ENCODE results near the gene GRK6. TPM values are rescaled to one million over a fixed set of nuclear protein-coding genes. Genes with fewer than 3 reads are reported as not detected.
A peak's percentile ranks its signal among the peaks of the same experiment; 100 is the strongest.

Gene GRK6
- total and polyA plus RNA-seq, 9 of the 15 experiments (the other 6 are each of a cell fraction or from before 2014, with no cell fraction given): 0.63 to 122 (median 44.5) TPM

DNA sequence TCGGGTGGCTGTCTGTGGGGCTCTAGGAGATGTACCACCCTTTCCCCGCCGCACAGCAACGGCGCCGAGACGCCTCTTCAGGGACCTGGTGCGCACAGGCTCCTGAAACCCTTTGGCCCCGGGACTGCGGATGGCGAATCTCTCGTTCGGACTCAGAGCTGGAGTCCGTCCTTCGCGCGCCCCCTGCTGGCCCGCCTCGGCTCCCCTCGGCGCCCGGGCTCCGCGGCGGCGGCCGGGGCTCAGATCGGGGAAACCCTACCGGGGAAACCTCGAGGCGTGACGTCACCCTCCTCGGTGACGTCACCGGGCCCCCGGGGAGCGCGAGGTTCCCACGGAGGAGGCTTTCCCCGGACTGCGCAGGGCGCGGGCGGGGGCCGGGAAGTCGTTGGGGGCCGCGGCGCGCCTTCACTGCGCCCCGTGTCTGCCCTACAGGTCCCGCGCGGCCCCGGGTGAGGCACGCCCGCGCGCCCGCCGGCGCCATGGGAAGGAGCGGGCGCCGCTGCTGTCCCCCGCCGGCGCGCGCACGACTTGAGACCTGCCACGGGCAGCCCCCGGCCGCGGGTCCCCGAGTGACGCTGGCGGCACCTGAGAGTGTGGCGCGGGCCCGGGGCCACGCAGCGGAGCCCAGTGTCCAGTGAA, 28.0 kb downstream of the GRK6 start (continued):
- TF ChIP-seq, protein P1, sequence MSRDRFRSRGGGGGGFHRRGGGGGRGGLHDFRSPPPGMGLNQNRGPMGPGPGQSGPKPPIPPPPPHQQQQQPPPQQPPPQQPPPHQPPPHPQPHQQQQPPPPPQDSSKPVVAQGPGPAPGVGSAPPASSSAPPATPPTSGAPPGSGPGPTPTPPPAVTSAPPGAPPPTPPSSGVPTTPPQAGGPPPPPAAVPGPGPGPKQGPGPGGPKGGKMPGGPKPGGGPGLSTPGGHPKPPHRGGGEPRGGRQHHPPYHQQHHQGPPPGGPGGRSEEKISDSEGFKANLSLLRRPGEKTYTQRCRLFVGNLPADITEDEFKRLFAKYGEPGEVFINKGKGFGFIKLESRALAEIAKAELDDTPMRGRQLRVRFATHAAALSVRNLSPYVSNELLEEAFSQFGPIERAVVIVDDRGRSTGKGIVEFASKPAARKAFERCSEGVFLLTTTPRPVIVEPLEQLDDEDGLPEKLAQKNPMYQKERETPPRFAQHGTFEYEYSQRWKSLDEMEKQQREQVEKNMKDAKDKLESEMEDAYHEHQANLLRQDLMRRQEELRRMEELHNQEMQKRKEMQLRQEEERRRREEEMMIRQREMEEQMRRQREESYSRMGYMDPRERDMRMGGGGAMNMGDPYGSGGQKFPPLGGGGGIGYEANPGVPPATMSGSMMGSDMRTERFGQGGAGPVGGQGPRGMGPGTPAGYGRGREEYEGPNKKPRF (IDR thresholded peaks at IDR 0.05; ENCODE audit: low read depth, low read length): no peak
- no peak for TF ChIP-seq KAT7 (CRISPR knock-in tag; IDR thresholded peaks at IDR 0.05; ENCODE audit: borderline replicate concordance)
- no peak for TF ChIP-seq TOE1 (IDR thresholded peaks at IDR 0.05; ENCODE audit: borderline replicate concordance)
- no peak for TF ChIP-seq TOE1 (CRISPR knock-in tag; IDR thresholded peaks at IDR 0.05; ENCODE audit: borderline replicate concordance, low read depth)
- TF ChIP-seq, protein P2, sequence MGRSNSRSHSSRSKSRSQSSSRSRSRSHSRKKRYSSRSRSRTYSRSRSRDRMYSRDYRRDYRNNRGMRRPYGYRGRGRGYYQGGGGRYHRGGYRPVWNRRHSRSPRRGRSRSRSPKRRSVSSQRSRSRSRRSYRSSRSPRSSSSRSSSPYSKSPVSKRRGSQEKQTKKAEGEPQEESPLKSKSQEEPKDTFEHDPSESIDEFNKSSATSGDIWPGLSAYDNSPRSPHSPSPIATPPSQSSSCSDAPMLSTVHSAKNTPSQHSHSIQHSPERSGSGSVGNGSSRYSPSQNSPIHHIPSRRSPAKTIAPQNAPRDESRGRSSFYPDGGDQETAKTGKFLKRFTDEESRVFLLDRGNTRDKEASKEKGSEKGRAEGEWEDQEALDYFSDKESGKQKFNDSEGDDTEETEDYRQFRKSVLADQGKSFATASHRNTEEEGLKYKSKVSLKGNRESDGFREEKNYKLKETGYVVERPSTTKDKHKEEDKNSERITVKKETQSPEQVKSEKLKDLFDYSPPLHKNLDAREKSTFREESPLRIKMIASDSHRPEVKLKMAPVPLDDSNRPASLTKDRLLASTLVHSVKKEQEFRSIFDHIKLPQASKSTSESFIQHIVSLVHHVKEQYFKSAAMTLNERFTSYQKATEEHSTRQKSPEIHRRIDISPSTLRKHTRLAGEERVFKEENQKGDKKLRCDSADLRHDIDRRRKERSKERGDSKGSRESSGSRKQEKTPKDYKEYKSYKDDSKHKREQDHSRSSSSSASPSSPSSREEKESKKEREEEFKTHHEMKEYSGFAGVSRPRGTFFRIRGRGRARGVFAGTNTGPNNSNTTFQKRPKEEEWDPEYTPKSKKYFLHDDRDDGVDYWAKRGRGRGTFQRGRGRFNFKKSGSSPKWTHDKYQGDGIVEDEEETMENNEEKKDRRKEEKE (IDR thresholded peaks at IDR 0.05; ENCODE audit: borderline replicate concordance in 1 of 2, control insufficient read depth in 1 of 2, low read depth in 2 of 2, low read length in 1 of 2): no peak
- no peak for TF ChIP-seq ZNF324 (CRISPR knock-in tag; IDR thresholded peaks at IDR 0.05)
- TF ChIP-seq, protein P3, sequence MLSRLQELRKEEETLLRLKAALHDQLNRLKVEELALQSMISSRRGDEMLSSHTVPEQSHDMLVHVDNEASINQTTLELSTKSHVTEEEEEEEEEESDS (CRISPR knock-in tag; IDR thresholded peaks at IDR 0.05): no peak
- TF ChIP-seq ZNF444 (CRISPR knock-in tag; IDR thresholded peaks at IDR 0.05): no peak
- TF ChIP-seq EHMT2 (IDR thresholded peaks at IDR 0.05): no peak
- TF ChIP-seq DIDO1 (tag; IDR thresholded peaks at IDR 0.05; ENCODE audit: low read depth): no peak
- TF ChIP-seq, protein P4, sequence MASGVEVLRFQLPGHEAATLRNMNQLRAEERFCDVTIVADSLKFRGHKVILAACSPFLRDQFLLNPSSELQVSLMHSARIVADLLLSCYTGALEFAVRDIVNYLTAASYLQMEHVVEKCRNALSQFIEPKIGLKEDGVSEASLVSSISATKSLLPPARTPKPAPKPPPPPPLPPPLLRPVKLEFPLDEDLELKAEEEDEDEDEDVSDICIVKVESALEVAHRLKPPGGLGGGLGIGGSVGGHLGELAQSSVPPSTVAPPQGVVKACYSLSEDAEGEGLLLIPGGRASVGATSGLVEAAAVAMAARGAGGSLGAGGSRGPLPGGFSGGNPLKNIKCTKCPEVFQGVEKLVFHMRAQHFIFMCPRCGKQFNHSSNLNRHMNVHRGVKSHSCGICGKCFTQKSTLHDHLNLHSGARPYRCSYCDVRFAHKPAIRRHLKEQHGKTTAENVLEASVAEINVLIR (CRISPR knock-in tag; IDR thresholded peaks at IDR 0.05): peak; percentile 96
- TF ChIP-seq ZNF57 (CRISPR knock-in tag; IDR thresholded peaks at IDR 0.05): no peak
- no peak for TF ChIP-seq KLF6 (CRISPR knock-in tag; IDR thresholded peaks at IDR 0.05; ENCODE audit: borderline replicate concordance)
- TF ChIP-seq LCOR (CRISPR knock-in tag; IDR thresholded peaks at IDR 0.05): no peak
- no peak for TF ChIP-seq ZNF134 (CRISPR knock-in tag; conservative IDR thresholded peaks at IDR 0.05)
- no peak for TF ChIP-seq PHF8 (IDR thresholded peaks at IDR 0.05; ENCODE audit: borderline replicate concordance, low read length)
- no peak for TF ChIP-seq GATA2 (CRISPR knock-in tag; IDR thresholded peaks at IDR 0.05)
- TF ChIP-seq MEF2A (IDR thresholded peaks at IDR 0.05; ENCODE audit: control insufficient read depth, low read depth, low read length): no peak
- TF ChIP-seq GTF2A2 (tag; IDR thresholded peaks at IDR 0.05): no peak

All from K562 (cell line).